NAMALWA (cell line): ENCODE data around the gene GULP1.
"Not testable (repeated sequence)": the region's sequence is repeated elsewhere in the genome, so short reads cannot be mapped to it uniquely, and the experiment has no call there.

Source experiments
- DNase-seq: peaks from one replicate; pipeline ENCODE4 v3.0.0-alpha.2; 2015; ENCODE audit warnings: low spot score

GULP1 gene

DNA sequence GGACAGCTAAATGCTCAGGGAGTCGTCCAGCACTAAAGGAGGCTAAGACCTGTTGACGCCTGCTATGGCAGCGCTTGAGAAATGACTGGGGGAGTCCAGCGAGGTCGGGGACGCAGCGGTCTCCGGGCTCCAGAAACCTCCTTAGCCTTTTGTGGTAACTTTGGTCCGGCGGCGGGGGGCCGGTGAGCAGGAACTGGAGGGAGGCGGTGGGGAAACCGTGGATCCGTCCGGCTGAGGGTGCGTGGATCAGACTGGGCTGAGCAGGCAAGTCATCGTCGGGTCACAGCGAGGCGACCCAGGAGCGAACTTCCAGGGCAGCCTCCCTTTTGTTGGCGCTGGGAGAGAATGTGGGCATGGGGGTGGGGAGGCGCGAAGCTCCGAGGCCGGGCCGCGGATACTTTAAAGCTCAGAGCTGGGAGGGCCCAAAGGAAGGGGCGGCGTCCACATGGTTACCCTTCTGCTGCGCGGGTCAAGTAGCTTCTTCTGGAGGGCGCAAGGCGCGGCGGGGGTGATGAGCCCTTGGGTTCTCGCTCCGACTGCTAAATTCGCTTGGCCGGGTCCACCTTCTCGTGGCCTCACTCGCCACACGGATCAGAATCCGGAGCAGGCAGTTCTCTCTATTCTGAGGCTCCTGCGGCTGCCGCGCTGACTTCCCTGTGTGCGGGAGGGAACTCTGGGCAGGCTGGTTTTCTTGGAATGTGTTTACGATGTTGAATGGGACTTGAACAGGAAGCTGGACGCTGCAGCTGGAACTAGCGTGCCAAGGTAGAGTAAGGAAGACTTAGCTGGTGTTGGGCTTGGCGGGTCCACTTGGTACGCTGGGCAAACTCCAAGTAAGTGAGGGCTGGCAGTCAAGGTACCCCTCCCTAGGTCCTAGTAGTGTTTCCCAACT is 920 bp downstream of the GULP1 start:
- DNase-seq: no peak

- no peak for DNase-seq
Observed at GRCh38 chr2:188293601-188294351, 2.1 kb downstream of the GULP1 start.

GRCh38 chr2:188294352-188294926 is 2.8 kb downstream of the GULP1 start:
- no peak for DNase-seq

DNA sequence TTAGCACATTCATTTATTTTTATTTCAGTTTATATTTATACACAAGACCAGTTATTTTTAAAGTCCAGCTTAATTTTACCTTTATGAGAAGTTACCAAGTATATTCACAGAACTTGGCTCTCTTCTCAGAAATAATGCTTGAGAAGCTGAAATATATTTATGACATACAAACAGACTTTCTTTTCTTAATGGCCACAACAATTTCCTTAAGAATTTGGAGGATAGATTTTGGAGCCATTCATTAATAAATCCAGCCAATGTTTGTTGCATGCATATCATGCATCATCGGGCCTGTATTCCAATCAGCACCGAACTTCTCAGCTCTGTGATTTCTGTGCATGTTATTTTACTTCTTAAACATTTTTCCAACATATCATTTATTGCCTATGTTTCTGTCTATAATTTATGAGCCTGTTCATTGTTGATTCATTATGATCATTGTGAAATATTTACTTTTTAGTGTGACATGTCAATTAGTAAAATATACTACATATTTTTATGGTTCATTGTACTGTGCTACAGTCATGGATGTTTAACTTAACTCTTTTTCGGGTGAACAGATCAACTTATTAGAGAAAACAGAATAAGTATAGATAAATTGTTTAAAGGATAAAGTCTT is 3.5 kb downstream of the GULP1 start:
- DNase-seq: no peak

GRCh38 chr2:188297978-188298377 is 6.3 kb downstream of the GULP1 start:
- DNase-seq: no peak

DNA sequence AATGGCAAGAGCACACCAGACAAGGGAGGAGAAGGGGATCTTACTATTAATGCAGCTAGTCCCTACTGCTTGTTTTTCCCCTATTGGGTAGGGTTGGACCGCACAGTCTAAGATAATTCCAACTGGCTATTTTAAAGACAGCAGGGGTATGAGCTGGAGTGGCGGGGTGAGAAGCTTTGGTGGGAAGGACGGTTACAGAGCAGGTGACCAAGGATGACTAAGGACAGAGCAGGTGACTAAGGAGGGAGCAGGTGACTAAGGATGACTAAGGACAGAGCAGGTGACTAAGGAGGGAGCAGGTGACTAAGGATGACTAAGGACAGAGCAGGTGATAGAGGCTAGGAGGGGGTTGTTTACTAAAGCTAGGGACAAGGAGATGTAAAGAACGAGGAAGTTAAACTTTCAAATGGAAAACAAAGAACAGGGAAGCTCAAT is 7.3 kb downstream of the GULP1 start:
- not testable (repeated sequence) for DNase-seq

GRCh38 chr2:188303363-188304031 is 11.8 kb downstream of the GULP1 start:
- DNase-seq: no peak

DNA sequence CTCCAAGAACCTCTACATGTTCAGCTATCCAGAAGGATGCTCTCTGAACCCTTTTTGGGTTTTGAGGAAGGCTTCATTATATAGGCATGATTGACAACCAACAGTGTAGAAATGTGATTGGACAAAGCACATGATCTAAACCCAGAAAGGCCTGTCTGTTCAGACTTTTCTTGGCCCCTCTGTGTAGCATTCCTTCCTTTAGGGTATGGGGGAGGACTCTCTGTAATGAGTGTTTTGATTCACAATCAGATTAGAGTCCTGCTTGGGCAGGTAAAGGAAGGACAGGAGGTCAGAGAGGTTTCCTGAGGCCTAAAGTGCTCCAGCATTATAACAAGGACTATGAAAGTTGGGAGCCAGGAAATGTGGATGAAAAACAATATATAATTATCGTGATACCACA is 13.6 kb downstream of the GULP1 start:
- no peak for DNase-seq

DNA sequence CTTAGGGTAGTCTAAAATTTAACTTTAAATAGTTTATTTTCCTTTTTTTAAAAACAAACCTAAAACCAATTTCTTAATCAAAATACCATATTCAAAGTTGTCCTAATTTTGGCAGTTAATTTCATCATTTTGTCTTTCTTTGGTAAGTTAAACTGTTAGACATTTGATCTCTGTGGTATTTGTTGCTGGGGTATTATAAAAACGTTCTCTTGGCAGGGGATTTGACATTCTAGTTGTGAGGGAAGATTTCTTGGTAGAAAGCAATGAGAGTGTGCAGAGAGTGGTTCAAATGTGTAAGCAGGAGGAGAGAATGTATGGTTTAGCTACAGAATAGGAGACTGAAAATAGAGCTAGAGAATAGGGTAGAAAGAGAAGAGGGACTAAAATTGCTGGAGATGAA is 14.6 kb downstream of the GULP1 start:
- DNase-seq: no peak

DNA sequence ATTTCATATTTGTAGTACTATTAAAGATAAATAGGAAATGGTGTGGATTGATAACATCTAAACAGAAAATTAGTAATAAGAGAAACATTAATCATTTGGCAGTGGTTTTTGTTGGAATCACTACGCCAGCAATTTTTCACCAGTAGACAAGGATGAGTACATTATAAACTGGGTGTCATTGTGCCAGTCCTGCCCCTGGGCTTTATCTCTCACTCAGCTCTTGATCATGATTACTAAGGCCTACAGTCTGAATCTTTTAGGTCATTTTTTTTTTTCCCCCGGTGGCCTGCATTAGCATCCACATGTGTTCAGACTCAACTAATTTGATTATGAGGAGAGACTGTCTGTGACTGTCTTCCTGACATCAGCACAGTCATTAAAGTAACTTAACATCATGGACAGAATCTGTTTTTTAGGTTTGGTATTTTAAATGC is 16.2 kb downstream of the GULP1 start:
- no peak for DNase-seq

DNA sequence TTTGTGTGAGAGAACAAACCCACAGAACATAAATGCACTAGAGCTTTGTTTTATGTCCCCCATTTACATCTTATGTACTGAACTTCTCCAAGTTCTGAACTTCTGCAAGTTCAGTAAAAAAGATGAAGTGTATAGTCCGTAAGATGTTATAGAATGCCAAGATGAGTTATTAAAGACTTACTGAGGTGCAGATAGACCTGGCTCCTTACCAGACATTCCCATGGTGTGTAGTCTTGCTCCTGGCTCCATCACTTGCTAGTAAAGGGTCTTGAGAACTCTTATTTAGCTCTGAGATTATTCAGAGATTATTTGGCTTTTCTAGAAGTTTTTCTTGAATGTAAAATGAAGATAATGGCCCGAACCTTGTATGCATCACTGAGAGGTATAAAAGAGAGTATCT is 16.8 kb downstream of the GULP1 start:
- DNase-seq: no peak

DNA sequence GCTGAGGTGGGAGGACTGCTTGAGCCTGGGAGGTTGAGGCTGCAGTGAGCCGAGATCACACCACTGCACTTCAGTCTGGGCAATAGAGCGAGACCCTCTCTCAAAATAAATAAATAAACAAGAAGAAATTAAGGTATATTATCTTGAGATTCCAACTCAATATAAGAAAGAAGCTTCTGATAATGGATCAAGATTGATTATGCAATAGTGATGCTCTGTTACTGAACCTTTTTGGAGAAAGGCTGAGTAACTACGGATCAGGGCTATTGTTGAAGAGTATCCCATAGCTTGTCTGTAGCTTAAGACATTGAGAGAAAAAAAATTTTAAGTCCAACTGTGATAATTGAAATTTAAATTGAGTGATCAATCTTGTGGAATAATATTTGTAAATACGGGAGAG is 17.7 kb downstream of the GULP1 start:
- DNase-seq: no peak

- no peak for DNase-seq
Observed at GRCh38 chr2:188314314-188315054, 22.8 kb downstream of the GULP1 start.

DNA sequence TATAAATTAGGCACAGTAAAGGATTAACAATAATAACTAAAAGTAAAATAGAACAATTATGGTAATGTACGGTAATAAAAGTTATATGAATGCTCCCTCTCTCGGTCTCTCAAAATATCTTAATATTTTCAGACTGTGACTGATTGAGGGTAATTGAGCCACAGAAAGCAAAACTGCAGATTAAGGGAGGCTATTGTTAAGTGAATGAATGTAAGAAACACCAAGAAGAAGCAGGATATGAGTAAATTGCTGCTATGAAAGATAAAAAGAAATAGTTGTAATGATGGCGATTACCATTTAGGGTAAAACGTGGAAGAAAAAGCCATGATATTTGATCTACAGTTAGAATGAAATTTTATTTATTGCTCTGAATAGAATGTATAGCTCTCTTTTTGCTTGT is 24.1 kb downstream of the GULP1 start:
- no peak for DNase-seq

DNA sequence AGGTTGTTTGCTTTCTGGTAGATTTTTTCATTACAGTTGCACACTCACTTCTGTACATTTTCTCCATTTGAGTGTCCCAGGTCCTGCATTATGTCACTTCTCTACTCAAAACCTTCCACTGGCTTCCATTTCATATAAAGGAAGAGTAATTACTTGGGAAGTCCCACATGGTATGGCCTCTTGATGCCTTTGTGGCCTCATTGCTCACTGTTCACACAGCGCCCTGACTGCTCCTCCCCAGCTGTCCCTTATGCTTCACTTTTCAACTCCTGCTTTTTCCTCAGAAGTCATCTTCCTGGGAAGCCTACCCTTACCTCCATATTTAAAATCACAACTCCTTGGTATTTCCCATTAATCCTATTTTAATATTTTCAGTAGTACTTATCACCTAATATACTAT is 24.7 kb downstream of the GULP1 start:
- DNase-seq: no peak

- DNase-seq: no peak
Observed at GRCh38 chr2:188316791-188317423, 25.2 kb downstream of the GULP1 start.

DNA sequence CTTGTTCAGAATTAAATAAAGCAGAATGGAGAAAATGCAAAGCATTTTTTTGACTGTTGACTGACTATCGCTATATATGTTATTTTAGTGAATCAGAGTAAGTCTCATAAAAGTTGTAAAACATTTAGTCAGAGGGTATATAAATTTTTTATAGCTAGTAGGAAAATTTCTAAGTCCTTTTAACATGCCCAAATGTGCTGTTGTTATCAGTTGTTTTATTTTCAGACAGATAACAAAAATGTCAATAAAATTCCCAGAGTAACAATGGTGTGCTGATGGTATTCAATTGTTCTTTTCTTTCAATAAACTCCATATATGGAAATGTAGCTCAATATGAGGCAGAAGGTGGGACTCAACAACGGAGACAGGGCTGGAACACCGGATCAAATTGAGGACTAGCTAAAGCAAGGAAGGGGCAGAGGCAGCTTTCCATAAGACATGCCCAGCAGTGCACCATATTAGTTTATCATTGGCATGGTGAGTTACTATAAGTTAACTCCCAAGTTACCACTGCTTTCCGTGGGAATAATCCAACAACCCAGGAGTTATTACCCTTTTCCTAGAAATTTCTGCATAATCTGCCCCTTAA is 26.6 kb downstream of the GULP1 start:
- no peak for DNase-seq

GRCh38 chr2:188319838-188320237 is 28.2 kb downstream of the GULP1 start:
- DNase-seq: peak; percentile 3

DNA sequence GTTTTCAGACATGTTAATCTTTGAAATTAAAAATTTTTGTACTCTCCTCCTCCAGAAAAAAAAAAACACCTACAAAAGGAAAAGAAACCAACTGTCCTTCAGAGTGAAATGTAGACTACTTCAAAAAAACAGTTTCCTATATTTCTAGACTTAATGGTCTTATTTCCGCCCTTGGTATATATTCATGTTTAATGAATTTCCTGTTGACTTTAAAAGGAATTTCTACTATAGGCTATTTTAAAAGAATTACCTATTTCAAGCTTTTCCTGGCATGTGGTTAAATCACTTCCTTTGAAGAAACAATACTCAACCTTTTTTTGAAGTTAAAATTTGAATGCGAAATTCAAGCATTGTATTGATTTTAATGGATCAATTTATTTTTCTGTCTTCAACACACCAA is 29.2 kb downstream of the GULP1 start:
- DNase-seq: no peak
